Keratinocyte (primary cell): ENCODE measurements around the gene GPRC5A. TPM values are rescaled to one million over a fixed set of nuclear protein-coding genes. Genes with fewer than 3 reads are reported as not detected.
A peak's percentile ranks its signal among the peaks of the same experiment; 100 is the strongest.

Experiments used
- DNase-seq: peaks from one replicate; pipeline ENCODE4 v3.0.0-alpha.2; 2011; ENCODE audit warnings: low read depth, missing footprints, low spot score
- FAIRE-seq: peaks from 2 replicates; lab custom pipeline; 2011; peaks lifted over from hg19 to GRCh38; lab: Jason Lieb, UNC
- H2AFZ ChIP-seq: 2 replicates; pipeline ENCODE4 v1.6.0; 2012; ENCODE audit warnings: low read length, control low read depth, inconsistent platforms; ENCODE audit not compliant: control insufficient read depth
- H3K27ac ChIP-seq: 2 replicates; pipeline ENCODE4 v1.5.1; 2011; ENCODE audit warnings: low read length; ENCODE audit not compliant: control insufficient read depth, insufficient read depth
- H3K27me3 ChIP-seq: 3 replicates; pipeline ENCODE4 v1.6.0; 2011; ENCODE audit warnings: low read length; ENCODE audit not compliant: control insufficient read depth, insufficient read depth; ENCODE audit errors: extremely low read depth
- H3K36me3 ChIP-seq, 2 experiments: 2 replicates in 1 of 2; 3 replicates in 1 of 2; pipeline ENCODE4 v1.5.1; 2011; ENCODE audit warnings: low read length in 2 of 2, mild to moderate bottlenecking in 1 of 2; ENCODE audit not compliant: control insufficient read depth in 2 of 2, insufficient read depth in 2 of 2; ENCODE audit errors: extremely low read depth in 1 of 2
- H3K4me1 ChIP-seq: 3 replicates; pipeline ENCODE4 v1.5.1; 2011; ENCODE audit warnings: low read length; ENCODE audit not compliant: control insufficient read depth, insufficient read depth; ENCODE audit errors: extremely low read depth
- H3K4me2 ChIP-seq: 3 replicates; pipeline ENCODE4 v1.6.0; 2011; ENCODE audit warnings: low read depth, low read length; ENCODE audit not compliant: control insufficient read depth, insufficient read depth; ENCODE audit errors: extremely low read depth
- H3K4me3 ChIP-seq, 3 experiments: fragments of 200-600 bp in 1 of 3; sonication (generic) in 1 of 3; 2 replicates in 2 of 3; 3 replicates in 1 of 3; pipeline ENCODE4 v1.5.1; 2011 to 2016; ENCODE audit warnings: low read length in 3 of 3, mild to moderate bottlenecking in 3 of 3, control low read depth in 2 of 3, inconsistent platforms in 1 of 3, low read depth in 1 of 3, mixed read lengths in 1 of 3, mixed run types in 1 of 3, moderate library complexity in 1 of 3; ENCODE audit not compliant: control insufficient read depth in 2 of 3, insufficient read depth in 2 of 3; ENCODE audit errors: extremely low read depth in 1 of 3
- H3K79me2 ChIP-seq: 2 replicates; pipeline ENCODE4 v1.6.0; 2012; ENCODE audit warnings: low read length; ENCODE audit not compliant: control insufficient read depth, insufficient read depth
- H3K9ac ChIP-seq: 3 replicates; pipeline ENCODE4 v1.6.0; 2011; ENCODE audit warnings: low read length; ENCODE audit not compliant: control insufficient read depth, insufficient read depth; ENCODE audit errors: extremely low read depth
- H3K9me1 ChIP-seq: 3 replicates; pipeline ENCODE4 v1.6.0; 2011; ENCODE audit warnings: low read length; ENCODE audit not compliant: control insufficient read depth, insufficient read depth; ENCODE audit errors: extremely low read depth
- H3K9me3 ChIP-seq: 2 replicates; pipeline ENCODE4 v1.5.1; 2012; ENCODE audit warnings: low read depth, low read length; ENCODE audit not compliant: control insufficient read depth
- H4K20me1 ChIP-seq: 3 replicates; pipeline ENCODE4 v1.6.0; 2011; ENCODE audit warnings: low read length; ENCODE audit not compliant: control insufficient read depth, insufficient read depth; ENCODE audit errors: extremely low read depth
- CTCF ChIP-seq, 3 experiments: IDR thresholded peaks in 1 of 3; conservative IDR thresholded peaks in 1 of 3; optimal IDR thresholded peaks in 1 of 3; 2 replicates in 2 of 3; 3 replicates in 1 of 3; pipeline versions ENCODE3 to v1.5.1; 2011; ENCODE audit warnings: low read length in 3 of 3, mild to moderate bottlenecking in 3 of 3, moderate library complexity in 2 of 3, control low read depth in 1 of 3, inconsistent platforms in 1 of 3; ENCODE audit not compliant: insufficient read depth in 2 of 3; ENCODE audit errors: extremely low read depth in 1 of 3
- EZH2 ChIP-seq: IDR thresholded peaks from one replicate; pipeline ENCODE4 v1.6.1; 2012; ENCODE audit warnings: inconsistent platforms, mild to moderate bottlenecking, low read length, moderate library complexity
- dilution Hi-C: fragments of 300-500 bp; cut with MboI; formaldehyde crosslinking; loops from one replicate; pipeline ENCODE4 v1.7.0; 2020; ENCODE audit warnings: low sequenced_read_pairs; ENCODE audit not compliant: extremely low pct_ligation_motif_present
- polyA plus RNA-seq, 5 experiments: library from polyadenylated mRNA; depleted of rRNA in 3 of 5; stranded (reverse) in 3 of 5; stranded (forward) in 1 of 5; unstranded in 1 of 5; fragments of >200 nt; gene quantifications; 1 replicate in 1 of 5; 2 replicates in 3 of 5; 3 replicates in 1 of 5; pipeline versions ENCODE4 v1.2.1 to v1.2.3, GENCODE V29; 2011 to 2012; ENCODE audit warnings: missing spikeins in 2 of 5, low read depth in 1 of 5, low replicate concordance in 1 of 5

Gene GPRC5A
- polyA plus RNA-seq, 1 donor (not counting 4 experiments of a cell fraction or from before 2014, with no cell fraction given): 25.5 TPM

GRCh38 chr12:12951504-12951903, 60.1 kb downstream of the GPRC5A start:
- H3K27ac ChIP-seq: no peak overlapping the region
- no peak overlapping the region for H3K4me3 ChIP-seq
- DNase-seq: no peak
- H3K79me2 ChIP-seq: no peaks in the 10 kb centered on the region
- FAIRE-seq: no peak
- no peak overlapping the region for H3K9ac ChIP-seq
- H3K27me3 ChIP-seq: no peaks in the 10 kb centered on the region
- no peaks in the 10 kb centered on the region for H4K20me1 ChIP-seq
- no peaks in the 10 kb centered on the region for H3K36me3 ChIP-seq
- H3K9me1 ChIP-seq: no peaks in the 10 kb centered on the region
- no peak overlapping the region for H3K4me2 ChIP-seq
- no peak overlapping the region for H2AFZ ChIP-seq
- dilution Hi-C loops: no loop called here
- no peak for TF ChIP-seq CTCF (optimal IDR thresholded peaks at IDR 0.05 in 1 of 3, IDR thresholded peaks at IDR 0.05 in 1 of 3, conservative IDR thresholded peaks at IDR 0.05 in 1 of 3; ENCODE audit: extremely low read depth in 1 of 3, insufficient read depth in 2 of 3, low read length in 3 of 3)
- no peak for TF ChIP-seq EZH2
- H3K9me3 ChIP-seq: no peaks in the 10 kb centered on the region
- peaks cover 6% of the 10 kb centered on the region for H3K4me1 ChIP-seq

GRCh38 chr12:12952036-12952435, 60.7 kb downstream of the GPRC5A start, which contains the start of gene GPRC5D:
Gene GPRC5D (minus strand): TSS chr12:12952170. CDS start chr12:12950384, 1,786 bp downstream.
- Histone ChIP-seq H3K9me3 (no peaks in the 10 kb centered on the region), H3K4me1 (peaks cover 6% of the 10 kb centered on the region), H3K9me1 (no peaks in the 10 kb centered on the region), H3K27me3 (no peaks in the 10 kb centered on the region), H3K4me2 (peak within 1 kb of the TSS; percentile 35), H3K27ac (no peak within 1 kb of the TSS), H3K9ac (no peak within 1 kb of the TSS), H3K4me3 (no peak within 1 kb of the TSS), H3K36me3 (no peaks in the 10 kb centered on the region), H2AFZ (peak within 1 kb of the TSS; percentile 68), H4K20me1 (no peaks in the 10 kb centered on the region), H3K79me2 (no peaks in the 10 kb centered on the region)
- peak; percentile 53 for FAIRE-seq
- TF ChIP-seq EZH2: no peak
- no peak for TF ChIP-seq CTCF (optimal IDR thresholded peaks at IDR 0.05 in 1 of 3, IDR thresholded peaks at IDR 0.05 in 1 of 3, conservative IDR thresholded peaks at IDR 0.05 in 1 of 3; ENCODE audit: extremely low read depth in 1 of 3, insufficient read depth in 2 of 3, low read length in 3 of 3)
- dilution Hi-C loops: no loop called here
- no peak for DNase-seq
